ENCODE measurements around the gene MAB21L3. TPM values are rescaled to one million over a fixed set of nuclear protein-coding genes. Genes with fewer than 3 reads are reported as not detected.

Gene MAB21L3
- total RNA-seq, 2 experiments from 2014 or later = not detected

GRCh38 chr1:116130356-116130755, 19.2 kb downstream of the MAB21L3 start:
- Mint-ChIP-seq H3K27ac (no peak overlapping the region), H3K4me1 (ENCODE audit: low read depth) (peaks cover 36% of the 10 kb centered on the region), H3K4me3 (no peak overlapping the region), H3K27me3 (peaks cover 4% of the 10 kb centered on the region), H3K9me3 (no peaks in the 10 kb centered on the region), H3K36me3 (ENCODE audit: low read depth) (no peaks in the 10 kb centered on the region)
- POLR2A ChIA-PET = no interaction called here
- H3K27me3 ChIP-seq (ENCODE audit: control insufficient read depth in 1 of 2, insufficient read depth in 2 of 2, low read length in 2 of 2) = no peaks in the 10 kb centered on the region
- intact Hi-C loops (cut with DNase I, micrococcal nuclease) = loop anchor here in 1 of 2 experiments (10.0 kb wide), 1 partner anchor 444 kb away; the partner anchor contains the start of gene CD58
- no peak for ATAC-seq (ENCODE audit: poor library complexity)
- DNase-seq = no peak
- H3K4me1 ChIP-seq (ENCODE audit: insufficient read depth, low read length) = peaks cover 23% of the 10 kb centered on the region
- no peaks in the 10 kb centered on the region for H3K9me3 ChIP-seq (ENCODE audit: control insufficient read depth in 1 of 2, insufficient read depth in 1 of 2, low read length in 2 of 2)
- CTCF ChIA-PET = interaction anchor here (1.3 to 1.6 kb wide), 2 partner anchors 9 to 355 kb away, joined by 4 to 5 read pairs; no protein-coding TSS in a partner anchor
- H3K27ac ChIP-seq (ENCODE audit: low read depth in 1 of 2, low read length in 2 of 2) = no peak overlapping the region
- H3K4me3 ChIP-seq (ENCODE audit: low read length) = no peak overlapping the region
- TF ChIP-seq, protein P1, sequence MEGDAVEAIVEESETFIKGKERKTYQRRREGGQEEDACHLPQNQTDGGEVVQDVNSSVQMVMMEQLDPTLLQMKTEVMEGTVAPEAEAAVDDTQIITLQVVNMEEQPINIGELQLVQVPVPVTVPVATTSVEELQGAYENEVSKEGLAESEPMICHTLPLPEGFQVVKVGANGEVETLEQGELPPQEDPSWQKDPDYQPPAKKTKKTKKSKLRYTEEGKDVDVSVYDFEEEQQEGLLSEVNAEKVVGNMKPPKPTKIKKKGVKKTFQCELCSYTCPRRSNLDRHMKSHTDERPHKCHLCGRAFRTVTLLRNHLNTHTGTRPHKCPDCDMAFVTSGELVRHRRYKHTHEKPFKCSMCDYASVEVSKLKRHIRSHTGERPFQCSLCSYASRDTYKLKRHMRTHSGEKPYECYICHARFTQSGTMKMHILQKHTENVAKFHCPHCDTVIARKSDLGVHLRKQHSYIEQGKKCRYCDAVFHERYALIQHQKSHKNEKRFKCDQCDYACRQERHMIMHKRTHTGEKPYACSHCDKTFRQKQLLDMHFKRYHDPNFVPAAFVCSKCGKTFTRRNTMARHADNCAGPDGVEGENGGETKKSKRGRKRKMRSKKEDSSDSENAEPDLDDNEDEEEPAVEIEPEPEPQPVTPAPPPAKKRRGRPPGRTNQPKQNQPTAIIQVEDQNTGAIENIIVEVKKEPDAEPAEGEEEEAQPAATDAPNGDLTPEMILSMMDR (IDR thresholded peaks at IDR 0.05) = no peak
- H3K36me3 ChIP-seq (ENCODE audit: insufficient read depth, low read length) = no peaks in the 10 kb centered on the region

GRCh38 chr1:116131170-116131569, 20.0 kb downstream of the MAB21L3 start:
- TF ChIP-seq, protein P1 (IDR thresholded peaks at IDR 0.05) = no peak
- DNase-seq = no peak
- Histone ChIP-seq H3K4me1 (ENCODE audit: insufficient read depth, low read length) (peaks cover 23% of the 10 kb centered on the region), H3K4me3 (ENCODE audit: low read length) (no peak overlapping the region), H3K27me3 (ENCODE audit: control insufficient read depth in 1 of 2, insufficient read depth in 2 of 2, low read length in 2 of 2) (no peaks in the 10 kb centered on the region), H3K9me3 (ENCODE audit: control insufficient read depth in 1 of 2, insufficient read depth in 1 of 2, low read length in 2 of 2) (no peaks in the 10 kb centered on the region), H3K27ac (ENCODE audit: low read depth in 1 of 2, low read length in 2 of 2) (no peak overlapping the region), H3K36me3 (ENCODE audit: insufficient read depth, low read length) (no peaks in the 10 kb centered on the region)
- H3K4me3 Mint-ChIP-seq = no peak overlapping the region
- intact Hi-C loops (cut with DNase I, micrococcal nuclease) = loop anchor here in 1 of 2 experiments (10.0 kb wide), 1 partner anchor 444 kb away; the partner anchor contains the start of gene CD58
- H3K27me3 Mint-ChIP-seq = peaks cover 4% of the 10 kb centered on the region
- ChIA-PET POLR2A (no interaction called here), CTCF (interaction anchor here (1.3 kb wide), 1 partner anchor 8 kb away, joined by 5 read pairs; no protein-coding TSS in a partner anchor)
- H3K36me3 Mint-ChIP-seq (ENCODE audit: low read depth) = no peaks in the 10 kb centered on the region
- H3K9me3 Mint-ChIP-seq = no peaks in the 10 kb centered on the region
- H3K27ac Mint-ChIP-seq = no peak overlapping the region
- peaks cover 30% of the 10 kb centered on the region for H3K4me1 Mint-ChIP-seq (ENCODE audit: low read depth)
- ATAC-seq (ENCODE audit: poor library complexity) = no peak

DNA sequence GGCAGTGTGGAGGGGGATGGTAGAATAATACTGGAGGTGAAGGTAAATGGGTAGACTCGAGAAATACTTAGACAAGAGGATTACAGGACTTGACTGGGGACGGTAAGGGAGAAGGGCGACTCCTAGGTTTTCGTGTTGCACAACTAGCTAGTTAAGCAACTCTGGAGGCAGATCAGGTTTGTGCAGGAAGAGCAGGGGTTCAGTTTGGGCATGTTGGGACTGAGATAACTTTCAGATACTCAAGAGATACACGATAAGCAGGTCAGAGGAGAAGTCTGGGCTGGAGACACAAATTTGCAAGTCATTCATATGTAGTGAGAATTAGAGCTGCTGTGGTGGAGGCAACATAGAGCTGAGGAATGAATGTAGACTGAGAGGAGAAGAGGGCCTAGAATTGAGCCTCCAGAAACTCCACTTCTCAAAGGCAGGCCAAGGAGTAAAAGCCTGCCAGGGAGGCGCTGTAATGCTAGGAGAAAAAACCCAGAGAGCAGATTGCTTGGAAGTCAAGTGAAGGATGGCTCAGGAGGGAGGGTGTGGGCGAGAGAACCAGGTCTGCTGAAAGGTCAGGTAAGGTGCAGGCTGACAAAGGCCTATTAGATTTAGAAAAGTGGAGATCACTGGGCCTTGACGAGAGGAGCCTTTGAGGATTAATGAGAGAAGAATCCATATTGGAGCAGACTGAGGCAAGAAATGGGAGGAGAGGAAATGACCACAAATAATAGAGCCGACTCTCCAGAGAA, 20.8 kb downstream of the MAB21L3 start:
- Histone ChIP-seq H3K27ac (ENCODE audit: low read depth in 1 of 2, low read length in 2 of 2) (no peak overlapping the region), H3K4me3 (ENCODE audit: low read length) (no peak overlapping the region), H3K36me3 (ENCODE audit: insufficient read depth, low read length) (no peaks in the 10 kb centered on the region), H3K9me3 (ENCODE audit: control insufficient read depth in 1 of 2, insufficient read depth in 1 of 2, low read length in 2 of 2) (no peaks in the 10 kb centered on the region), H3K4me1 (ENCODE audit: insufficient read depth, low read length) (peaks cover 23% of the 10 kb centered on the region), H3K27me3 (ENCODE audit: control insufficient read depth in 1 of 2, insufficient read depth in 2 of 2, low read length in 2 of 2) (no peaks in the 10 kb centered on the region)
- Mint-ChIP-seq H3K27ac (no peak overlapping the region), H3K36me3 (ENCODE audit: low read depth) (no peaks in the 10 kb centered on the region), H3K4me3 (no peak overlapping the region), H3K4me1 (ENCODE audit: low read depth) (peaks cover 21% of the 10 kb centered on the region), H3K27me3 (peaks cover 4% of the 10 kb centered on the region), H3K9me3 (no peaks in the 10 kb centered on the region)
- DNase-seq = no peak
- ChIA-PET POLR2A (no interaction called here), CTCF (no interaction called here)
- no peak for ATAC-seq (ENCODE audit: poor library complexity)
- intact Hi-C loops (cut with DNase I, micrococcal nuclease) = loop anchor here in 1 of 2 experiments (10.0 kb wide), 1 partner anchor 443 kb away; the partner anchor contains the start of gene CD58
- TF ChIP-seq, protein P1 (IDR thresholded peaks at IDR 0.05) = no peak

Measured in CD4-positive, alpha-beta T cell (primary cell).